WTC11 (cell line): ENCODE data around the gene PCSK5. TPM values are rescaled to one million over a fixed set of nuclear protein-coding genes. Genes with fewer than 3 reads are reported as not detected.

Source experiments
- ATAC-seq: fragments of 200-7000 bp; cut with Tn5 transposase; 2 replicates; pipeline ENCODE4 v1.10.0; 2021; ENCODE audit warnings: mild to moderate bottlenecking, moderate library complexity
- Bru-seq: library from RNA; stranded (reverse); fragments of 400-500 nt; gene quantifications from one replicate; lab custom pipeline; 2021; lab: Mats Ljungman, UMichigan
- CTCF ChIA-PET: fragments of 300-600 bp; sonication (Branson Sonifier 250); formaldehyde crosslinking; loops from one replicate; lab custom pipeline; 2021; ENCODE audit warnings: antibody characterized with exemption; lab: Charles Lee
- POLR2A ChIA-PET: fragments of 350-600 bp; sonication (Branson Sonifier 250); formaldehyde crosslinking; loops from one replicate; lab custom pipeline; 2021; ENCODE audit warnings: antibody characterized with exemption; lab: Charles Lee
- DNase-seq: peaks from one replicate; pipeline ENCODE4 v3.0.0; 2021; ENCODE audit warnings: low spot score
- H3K27ac Mint-ChIP-seq: 2 replicates; pipeline ENCODE4 v1.8.0; 2021; ENCODE audit warnings: mixed read lengths
- H3K27me3 Mint-ChIP-seq: 2 replicates; pipeline ENCODE4 v1.8.0; 2021; ENCODE audit warnings: low read depth, mild to moderate bottlenecking, moderate library complexity, mixed read lengths
- H3K36me3 Mint-ChIP-seq: 2 replicates; pipeline ENCODE4 v1.8.0; 2021; ENCODE audit warnings: mixed read lengths
- H3K4me1 Mint-ChIP-seq: 2 replicates; pipeline ENCODE4 v1.8.0; 2022; ENCODE audit warnings: mixed read lengths
- H3K4me3 Mint-ChIP-seq: 2 replicates; pipeline ENCODE4 v1.8.0; 2021; ENCODE audit warnings: mild to moderate bottlenecking, moderate library complexity, mixed read lengths
- H3K9me3 Mint-ChIP-seq: 2 replicates; pipeline ENCODE4 v1.8.0; 2021; ENCODE audit warnings: mixed read lengths
- CREM ChIP-seq: sonication (generic); formaldehyde crosslinking; IDR thresholded peaks from 2 replicates; pipeline ENCODE4 v1.8.1; 2022; ENCODE audit warnings: mild to moderate bottlenecking, missing genetic modification reagents, moderate library complexity
- EMX1 ChIP-seq: fragments of 250-450 bp; sonication (Bioruptor Pico); IDR thresholded peaks from 2 replicates; pipeline ENCODE4 v1.8.0; 2021; ENCODE audit warnings: mild to moderate bottlenecking
- ESRRA ChIP-seq: sonication (generic); formaldehyde crosslinking; IDR thresholded peaks from 2 replicates; pipeline ENCODE4 v1.8.1; 2022; ENCODE audit warnings: mild to moderate bottlenecking, missing genetic modification reagents, borderline replicate concordance
- HMGA2 ChIP-seq: fragments of 250-450 bp; sonication (Bioruptor Pico); IDR thresholded peaks from 2 replicates; pipeline ENCODE4 v1.4.0; 2021; ENCODE audit warnings: mild to moderate bottlenecking, moderate library complexity
- KAT7 ChIP-seq: sonication (generic); formaldehyde crosslinking; IDR thresholded peaks from 2 replicates; pipeline ENCODE4 v1.8.1; 2023; ENCODE audit warnings: missing genetic modification reagents, mild to moderate bottlenecking, borderline replicate concordance
- NFATC4 ChIP-seq: fragments of 250-450 bp; sonication (Bioruptor Pico); IDR thresholded peaks from 2 replicates; pipeline ENCODE4 v1.9.0; 2021; ENCODE audit warnings: mild to moderate bottlenecking
- NFE2L1 ChIP-seq: sonication (generic); formaldehyde crosslinking; IDR thresholded peaks from 2 replicates; pipeline ENCODE4 v1.8.1; 2023; ENCODE audit warnings: missing genetic modification reagents
- NR1H2 ChIP-seq: sonication (generic); formaldehyde crosslinking; IDR thresholded peaks from 2 replicates; pipeline ENCODE4 v1.9.0; 2021; ENCODE audit warnings: mild to moderate bottlenecking, moderate library complexity, missing genetic modification reagents
- OVOL2 ChIP-seq: fragments of 250-450 bp; sonication (Bioruptor Pico); IDR thresholded peaks from 2 replicates; pipeline ENCODE4 v1.9.0; 2021; ENCODE audit warnings: mild to moderate bottlenecking, borderline replicate concordance
- SP1 ChIP-seq: sonication (generic); formaldehyde crosslinking; conservative IDR thresholded peaks from 2 replicates; pipeline ENCODE4 v1.8.1; 2022; ENCODE audit warnings: missing genetic modification reagents
- TCF7 ChIP-seq: sonication (generic); formaldehyde crosslinking; IDR thresholded peaks from 2 replicates; pipeline ENCODE4 v1.8.0; 2022; ENCODE audit warnings: mild to moderate bottlenecking, low read depth, missing genetic modification reagents, moderate library complexity
- TEAD1 ChIP-seq: sonication (generic); formaldehyde crosslinking; IDR thresholded peaks from 2 replicates; pipeline ENCODE4 v1.8.0; 2022; ENCODE audit warnings: mild to moderate bottlenecking, missing genetic modification reagents
- TP53 ChIP-seq: sonication (generic); formaldehyde crosslinking; IDR thresholded peaks from 2 replicates; pipeline ENCODE4 v1.8.1; 2023; ENCODE audit warnings: mild to moderate bottlenecking, missing genetic modification reagents
- ZNF263 ChIP-seq: sonication (generic); formaldehyde crosslinking; IDR thresholded peaks from 2 replicates; pipeline ENCODE4 v1.8.1; 2022; ENCODE audit warnings: low read depth, mild to moderate bottlenecking, moderate library complexity, missing genetic modification reagents
- ZNF396 ChIP-seq: fragments of 250-450 bp; sonication (Bioruptor Pico); IDR thresholded peaks from 2 replicates; pipeline ENCODE4 v1.8.0; 2021; ENCODE audit warnings: mild to moderate bottlenecking, moderate library complexity, borderline replicate concordance
- long read RNA-seq, 3 experiments: library from RNA in 1 of 3; library from capped mRNA in 1 of 3; library from polyadenylated mRNA in 1 of 3; unstranded in 2 of 3; stranded (forward) in 1 of 3; transcript quantifications; one replicate each; pipeline ENCODE4 v2.0.0, GENCODE V29; 2021
- total RNA-seq: library from RNA; stranded (reverse); gene quantifications from 3 replicates; pipeline ENCODE4 v1.2.3, GENCODE V29; 2021
- TF ChIP-seq, protein P1 (sequence below): sonication (generic); formaldehyde crosslinking; IDR thresholded peaks from 2 replicates; pipeline ENCODE4 v1.8.1; 2023; ENCODE audit warnings: mild to moderate bottlenecking, moderate library complexity, missing genetic modification reagents
- TF ChIP-seq, protein P2 (sequence below): sonication (generic); formaldehyde crosslinking; IDR thresholded peaks from 2 replicates; pipeline ENCODE4 v1.8.0; 2022; ENCODE audit warnings: mild to moderate bottlenecking, missing genetic modification reagents
- TF ChIP-seq, protein P3 (sequence below): sonication (generic); formaldehyde crosslinking; IDR thresholded peaks from 2 replicates; pipeline ENCODE4 v1.8.1; 2023; ENCODE audit warnings: mild to moderate bottlenecking, missing genetic modification reagents, moderate library complexity
- TF ChIP-seq, protein P4 (sequence below): sonication (generic); formaldehyde crosslinking; conservative IDR thresholded peaks from 2 replicates; pipeline ENCODE4 v1.8.1; 2023; ENCODE audit warnings: mild to moderate bottlenecking, low read depth, missing genetic modification reagents, moderate library complexity
- TF ChIP-seq, protein P5 (sequence below): sonication (generic); formaldehyde crosslinking; IDR thresholded peaks from 2 replicates; pipeline ENCODE4 v1.8.1; 2022; ENCODE audit warnings: mild to moderate bottlenecking, moderate library complexity, missing genetic modification reagents
- TF ChIP-seq, protein P6 (sequence below): sonication (generic); formaldehyde crosslinking; IDR thresholded peaks from 2 replicates; pipeline ENCODE4 v1.8.1; 2023; ENCODE audit warnings: mild to moderate bottlenecking, missing genetic modification reagents
- TF ChIP-seq, protein P7 (sequence below): sonication (generic); formaldehyde crosslinking; IDR thresholded peaks from 2 replicates; pipeline ENCODE4 v1.8.0; 2022; ENCODE audit warnings: mild to moderate bottlenecking, missing genetic modification reagents

Gene PCSK5
- 16.9 to 30.6 TPM (median 17.8 TPM) in 3 replicates for total RNA-seq
- percentile 75 among the genes with signal in this experiment for Bru-seq, nascent RNA
- long read RNA-seq, experiment 1, full-length matches to known transcripts: 27 of 74 reads
- long read RNA-seq, experiment 1, partial matches to known transcripts: 18 of 74 reads
- long read RNA-seq, experiment 1, other reads (novel, unspliced or antisense): 29 of 74 reads
- long read RNA-seq, experiment 2, full-length matches to known transcripts: 4 of 20 reads
- long read RNA-seq, experiment 2, partial matches to known transcripts: 6 of 20 reads
- long read RNA-seq, experiment 2, other reads (novel, unspliced or antisense): 10 of 20 reads
- long read RNA-seq, experiment 3, partial matches to known transcripts: 1 of 6 reads
- long read RNA-seq, experiment 3, other reads (novel, unspliced or antisense): 5 of 6 reads

DNA sequence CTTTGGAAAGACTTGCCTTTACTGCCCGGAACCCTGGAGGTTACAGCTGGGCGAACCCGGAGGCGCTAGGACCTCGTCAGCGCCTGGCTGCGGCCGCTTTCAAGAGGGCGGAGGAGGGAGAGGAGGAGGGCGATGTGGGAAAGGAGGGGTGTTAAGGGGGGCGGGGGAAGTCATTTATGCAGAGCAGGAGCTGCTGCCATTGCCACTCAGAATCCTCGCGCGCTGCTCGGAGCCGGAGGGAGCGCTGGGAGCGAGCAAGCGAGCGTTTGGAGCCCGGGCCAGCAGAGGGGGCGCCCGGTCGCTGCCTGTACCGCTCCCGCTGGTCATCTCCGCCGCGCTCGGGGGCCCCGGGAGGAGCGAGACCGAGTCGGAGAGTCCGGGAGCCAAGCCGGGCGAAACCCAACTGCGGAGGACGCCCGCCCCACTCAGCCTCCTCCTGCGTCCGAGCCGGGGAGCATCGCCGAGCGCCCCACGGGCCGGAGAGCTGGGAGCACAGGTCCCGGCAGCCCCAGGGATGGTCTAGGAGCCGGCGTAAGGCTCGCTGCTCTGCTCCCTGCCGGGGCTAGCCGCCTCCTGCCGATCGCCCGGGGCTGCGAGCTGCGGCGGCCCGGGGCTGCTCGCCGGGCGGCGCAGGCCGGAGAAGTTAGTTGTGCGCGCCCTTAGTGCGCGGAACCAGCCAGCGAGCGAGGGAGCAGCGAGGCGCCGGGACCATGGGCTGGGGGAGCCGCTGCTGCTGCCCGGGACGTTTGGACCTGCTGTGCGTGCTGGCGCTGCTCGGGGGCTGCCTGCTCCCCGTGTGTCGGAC, at the start of gene PCSK5:
Gene PCSK5, plus strand, starts transcription at position 202 of the 805 bp plus-strand sequence. Its CDS starts 509 bp downstream, at position 711.
- no peak within 1 kb of the TSS for H3K27ac Mint-ChIP-seq
- CTCF ChIA-PET: interaction anchor here (0.6 to 3.0 kb wide), 6 partner anchors 11 to 705 kb away, joined by 3 to 11 read pairs (median 3); no protein-coding TSS in a partner anchor
- peak; percentile 81 for ATAC-seq
- DNase-seq: peak; percentile 92
- H3K4me1 Mint-ChIP-seq: peaks cover 42% of the 10 kb centered on the region
- POLR2A ChIA-PET: interaction anchor here (0.6 to 1.8 kb wide), 11 partner anchors 9 to 1757 kb away, joined by 3 to 5 read pairs (median 3); no protein-coding TSS in a partner anchor
- H3K27me3 Mint-ChIP-seq: peaks cover 21% of the 10 kb centered on the region
- H3K9me3 Mint-ChIP-seq: no peaks in the 10 kb centered on the region
- peak within 1 kb of the TSS; percentile 93 for H3K4me3 Mint-ChIP-seq
- H3K36me3 Mint-ChIP-seq: no peaks in the 10 kb centered on the region
- TF ChIP-seq TEAD1 (CRISPR knock-in tag): peak; percentile 85
- 0 out of 2 replicates have a peak, but pooled peaks have one; percentile 61 for TF ChIP-seq CREM
- TF ChIP-seq ZNF396 (CRISPR knock-in tag): no peak
- TF ChIP-seq, protein P1, sequence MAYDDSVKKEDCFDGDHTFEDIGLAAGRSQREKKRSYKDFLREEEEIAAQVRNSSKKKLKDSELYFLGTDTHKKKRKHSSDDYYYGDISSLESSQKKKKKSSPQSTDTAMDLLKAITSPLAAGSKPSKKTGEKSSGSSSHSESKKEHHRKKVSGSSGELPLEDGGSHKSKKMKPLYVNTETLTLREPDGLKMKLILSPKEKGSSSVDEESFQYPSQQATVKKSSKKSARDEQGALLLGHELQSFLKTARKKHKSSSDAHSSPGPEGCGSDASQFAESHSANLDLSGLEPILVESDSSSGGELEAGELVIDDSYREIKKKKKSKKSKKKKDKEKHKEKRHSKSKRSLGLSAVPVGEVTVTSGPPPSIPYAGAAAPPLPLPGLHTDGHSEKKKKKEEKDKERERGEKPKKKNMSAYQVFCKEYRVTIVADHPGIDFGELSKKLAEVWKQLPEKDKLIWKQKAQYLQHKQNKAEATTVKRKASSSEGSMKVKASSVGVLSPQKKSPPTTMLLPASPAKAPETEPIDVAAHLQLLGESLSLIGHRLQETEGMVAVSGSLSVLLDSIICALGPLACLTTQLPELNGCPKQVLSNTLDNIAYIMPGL (CRISPR knock-in tag): peak; percentile 74
- TF ChIP-seq, protein P2, sequence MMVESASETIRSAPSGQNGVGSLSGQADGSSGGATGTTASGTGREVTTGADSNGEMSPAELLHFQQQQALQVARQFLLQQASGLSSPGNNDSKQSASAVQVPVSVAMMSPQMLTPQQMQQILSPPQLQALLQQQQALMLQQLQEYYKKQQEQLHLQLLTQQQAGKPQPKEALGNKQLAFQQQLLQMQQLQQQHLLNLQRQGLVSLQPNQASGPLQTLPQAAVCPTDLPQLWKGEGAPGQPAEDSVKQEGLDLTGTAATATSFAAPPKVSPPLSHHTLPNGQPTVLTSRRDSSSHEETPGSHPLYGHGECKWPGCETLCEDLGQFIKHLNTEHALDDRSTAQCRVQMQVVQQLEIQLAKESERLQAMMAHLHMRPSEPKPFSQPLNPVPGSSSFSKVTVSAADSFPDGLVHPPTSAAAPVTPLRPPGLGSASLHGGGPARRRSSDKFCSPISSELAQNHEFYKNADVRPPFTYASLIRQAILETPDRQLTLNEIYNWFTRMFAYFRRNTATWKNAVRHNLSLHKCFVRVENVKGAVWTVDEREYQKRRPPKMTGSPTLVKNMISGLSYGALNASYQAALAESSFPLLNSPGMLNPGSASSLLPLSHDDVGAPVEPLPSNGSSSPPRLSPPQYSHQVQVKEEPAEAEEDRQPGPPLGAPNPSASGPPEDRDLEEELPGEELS (CRISPR knock-in tag): peak; percentile 29; the same call in 1 of the 2 replicates
- no peak for TF ChIP-seq OVOL2 (CRISPR knock-in tag)
- peak; percentile 40; the same call in 1 of the 2 replicates for TF ChIP-seq TP53 (CRISPR knock-in tag)
- TF ChIP-seq, protein P3, sequence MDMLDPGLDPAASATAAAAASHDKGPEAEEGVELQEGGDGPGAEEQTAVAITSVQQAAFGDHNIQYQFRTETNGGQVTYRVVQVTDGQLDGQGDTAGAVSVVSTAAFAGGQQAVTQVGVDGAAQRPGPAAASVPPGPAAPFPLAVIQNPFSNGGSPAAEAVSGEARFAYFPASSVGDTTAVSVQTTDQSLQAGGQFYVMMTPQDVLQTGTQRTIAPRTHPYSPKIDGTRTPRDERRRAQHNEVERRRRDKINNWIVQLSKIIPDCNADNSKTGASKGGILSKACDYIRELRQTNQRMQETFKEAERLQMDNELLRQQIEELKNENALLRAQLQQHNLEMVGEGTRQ (CRISPR knock-in tag): 0 out of 2 replicates have a peak, but pooled peaks have one; percentile 7
- TF ChIP-seq ZNF263: peak; percentile 97
- no peak for TF ChIP-seq EMX1
- no peak for TF ChIP-seq HMGA2 (CRISPR knock-in tag)
- TF ChIP-seq KAT7 (CRISPR knock-in tag): peak; percentile 97
- TF ChIP-seq, protein P4, sequence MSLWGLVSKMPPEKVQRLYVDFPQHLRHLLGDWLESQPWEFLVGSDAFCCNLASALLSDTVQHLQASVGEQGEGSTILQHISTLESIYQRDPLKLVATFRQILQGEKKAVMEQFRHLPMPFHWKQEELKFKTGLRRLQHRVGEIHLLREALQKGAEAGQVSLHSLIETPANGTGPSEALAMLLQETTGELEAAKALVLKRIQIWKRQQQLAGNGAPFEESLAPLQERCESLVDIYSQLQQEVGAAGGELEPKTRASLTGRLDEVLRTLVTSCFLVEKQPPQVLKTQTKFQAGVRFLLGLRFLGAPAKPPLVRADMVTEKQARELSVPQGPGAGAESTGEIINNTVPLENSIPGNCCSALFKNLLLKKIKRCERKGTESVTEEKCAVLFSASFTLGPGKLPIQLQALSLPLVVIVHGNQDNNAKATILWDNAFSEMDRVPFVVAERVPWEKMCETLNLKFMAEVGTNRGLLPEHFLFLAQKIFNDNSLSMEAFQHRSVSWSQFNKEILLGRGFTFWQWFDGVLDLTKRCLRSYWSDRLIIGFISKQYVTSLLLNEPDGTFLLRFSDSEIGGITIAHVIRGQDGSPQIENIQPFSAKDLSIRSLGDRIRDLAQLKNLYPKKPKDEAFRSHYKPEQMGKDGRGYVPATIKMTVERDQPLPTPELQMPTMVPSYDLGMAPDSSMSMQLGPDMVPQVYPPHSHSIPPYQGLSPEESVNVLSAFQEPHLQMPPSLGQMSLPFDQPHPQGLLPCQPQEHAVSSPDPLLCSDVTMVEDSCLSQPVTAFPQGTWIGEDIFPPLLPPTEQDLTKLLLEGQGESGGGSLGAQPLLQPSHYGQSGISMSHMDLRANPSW (CRISPR knock-in tag): no peak
- TF ChIP-seq NFATC4 (CRISPR knock-in tag): no peak
- TF ChIP-seq, protein P5, sequence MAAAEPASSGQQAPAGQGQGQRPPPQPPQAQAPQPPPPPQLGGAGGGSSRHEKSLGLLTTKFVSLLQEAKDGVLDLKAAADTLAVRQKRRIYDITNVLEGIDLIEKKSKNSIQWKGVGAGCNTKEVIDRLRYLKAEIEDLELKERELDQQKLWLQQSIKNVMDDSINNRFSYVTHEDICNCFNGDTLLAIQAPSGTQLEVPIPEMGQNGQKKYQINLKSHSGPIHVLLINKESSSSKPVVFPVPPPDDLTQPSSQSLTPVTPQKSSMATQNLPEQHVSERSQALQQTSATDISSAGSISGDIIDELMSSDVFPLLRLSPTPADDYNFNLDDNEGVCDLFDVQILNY (CRISPR knock-in tag): peak; percentile 24; the same call in 1 of the 2 replicates
- peak; percentile 71 for TF ChIP-seq SP1 (CRISPR knock-in tag)
- TF ChIP-seq NR1H2 (CRISPR knock-in tag): no peak
- peak; percentile 44; the same call in 1 of the 2 replicates for TF ChIP-seq ESRRA
- TF ChIP-seq TCF7: no peak
- TF ChIP-seq, protein P6, sequence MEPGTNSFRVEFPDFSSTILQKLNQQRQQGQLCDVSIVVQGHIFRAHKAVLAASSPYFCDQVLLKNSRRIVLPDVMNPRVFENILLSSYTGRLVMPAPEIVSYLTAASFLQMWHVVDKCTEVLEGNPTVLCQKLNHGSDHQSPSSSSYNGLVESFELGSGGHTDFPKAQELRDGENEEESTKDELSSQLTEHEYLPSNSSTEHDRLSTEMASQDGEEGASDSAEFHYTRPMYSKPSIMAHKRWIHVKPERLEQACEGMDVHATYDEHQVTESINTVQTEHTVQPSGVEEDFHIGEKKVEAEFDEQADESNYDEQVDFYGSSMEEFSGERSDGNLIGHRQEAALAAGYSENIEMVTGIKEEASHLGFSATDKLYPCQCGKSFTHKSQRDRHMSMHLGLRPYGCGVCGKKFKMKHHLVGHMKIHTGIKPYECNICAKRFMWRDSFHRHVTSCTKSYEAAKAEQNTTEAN (CRISPR knock-in tag): no peak
- TF ChIP-seq, protein P7, sequence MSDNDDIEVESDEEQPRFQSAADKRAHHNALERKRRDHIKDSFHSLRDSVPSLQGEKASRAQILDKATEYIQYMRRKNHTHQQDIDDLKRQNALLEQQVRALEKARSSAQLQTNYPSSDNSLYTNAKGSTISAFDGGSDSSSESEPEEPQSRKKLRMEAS (CRISPR knock-in tag): 0 out of 2 replicates have a peak, but pooled peaks have one; percentile 32
- TF ChIP-seq NFE2L1 (CRISPR knock-in tag): peak; percentile 81; the same call in 1 of the 2 replicates
